Measurements from ENCODE around the gene FNDC1.

Gene FNDC1

GRCh38 chr6:159308198-159308597 lies 139.0 kb downstream of the FNDC1 start:
- DNase-seq (ENCODE audit: low read depth), result no peak

GRCh38 chr6:159309723-159310122 lies 140.5 kb downstream of the FNDC1 start:
- DNase-seq (ENCODE audit: low read depth), result no peak

GRCh38 chr6:159311618-159312017 lies 142.4 kb downstream of the FNDC1 start:
- no peak for DNase-seq (ENCODE audit: low read depth)

GRCh38 chr6:159312206-159312605 lies 143.0 kb downstream of the FNDC1 start:
- DNase-seq (ENCODE audit: low read depth), result no peak

GRCh38 chr6:159313018-159313417 lies 143.8 kb downstream of the FNDC1 start:
- DNase-seq (ENCODE audit: low read depth), result no peak

GRCh38 chr6:159315562-159315961 lies 146.4 kb downstream of the FNDC1 start:
- no peak for DNase-seq (ENCODE audit: low read depth)

- DNase-seq (ENCODE audit: low read depth), result no peak
Measured at GRCh38 chr6:159317430-159317829, 148.2 kb downstream of the FNDC1 start.

GRCh38 chr6:159321267-159321666 lies 152.1 kb downstream of the FNDC1 start:
- DNase-seq (ENCODE audit: low read depth), result no peak

All from fibroblast of gingiva (primary cell).